ENCODE results near the gene DGAT2L6.

DNA sequence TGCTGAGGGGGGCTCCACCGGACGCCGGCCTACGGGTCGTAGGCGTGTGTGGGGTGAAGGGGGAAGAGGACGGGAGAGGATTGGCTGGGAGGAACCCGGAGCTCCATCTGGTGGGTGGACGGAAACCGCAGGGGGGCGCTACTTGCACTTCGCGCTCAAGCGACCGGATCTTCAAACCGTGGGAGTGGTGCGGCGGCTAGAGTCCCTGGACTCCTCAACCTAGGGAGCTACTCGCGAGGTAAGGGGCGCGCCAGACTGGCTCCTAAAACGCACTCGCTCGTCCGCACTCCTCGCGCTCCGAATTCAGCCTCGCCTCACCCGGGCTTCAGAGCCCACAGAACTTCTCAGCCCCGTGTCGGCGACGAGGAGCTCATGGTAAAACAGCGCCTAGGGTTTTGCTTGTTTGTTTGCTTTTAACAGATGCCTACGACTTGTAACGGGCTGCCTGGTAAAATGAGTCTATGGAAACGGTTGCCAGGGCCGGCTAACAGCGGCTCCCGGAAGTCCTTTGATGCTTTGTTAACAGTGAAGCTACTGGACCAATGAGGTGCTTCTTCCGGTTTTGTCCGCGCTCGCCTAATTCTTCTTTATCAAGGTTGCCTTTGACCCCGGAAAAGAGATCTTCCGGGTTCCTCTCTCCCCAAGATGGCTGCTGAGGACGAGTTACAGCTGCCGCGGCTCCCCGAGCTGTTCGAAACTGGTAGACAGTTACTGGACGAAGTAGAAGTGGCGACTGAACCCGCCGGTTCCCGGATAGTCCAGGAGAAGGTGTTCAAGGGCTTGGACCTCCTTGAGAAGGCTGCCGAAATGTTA lies 43.8 kb upstream of the DGAT2L6 start, which contains the start of gene IGBP1:
- TF ChIP-seq, protein P1, sequence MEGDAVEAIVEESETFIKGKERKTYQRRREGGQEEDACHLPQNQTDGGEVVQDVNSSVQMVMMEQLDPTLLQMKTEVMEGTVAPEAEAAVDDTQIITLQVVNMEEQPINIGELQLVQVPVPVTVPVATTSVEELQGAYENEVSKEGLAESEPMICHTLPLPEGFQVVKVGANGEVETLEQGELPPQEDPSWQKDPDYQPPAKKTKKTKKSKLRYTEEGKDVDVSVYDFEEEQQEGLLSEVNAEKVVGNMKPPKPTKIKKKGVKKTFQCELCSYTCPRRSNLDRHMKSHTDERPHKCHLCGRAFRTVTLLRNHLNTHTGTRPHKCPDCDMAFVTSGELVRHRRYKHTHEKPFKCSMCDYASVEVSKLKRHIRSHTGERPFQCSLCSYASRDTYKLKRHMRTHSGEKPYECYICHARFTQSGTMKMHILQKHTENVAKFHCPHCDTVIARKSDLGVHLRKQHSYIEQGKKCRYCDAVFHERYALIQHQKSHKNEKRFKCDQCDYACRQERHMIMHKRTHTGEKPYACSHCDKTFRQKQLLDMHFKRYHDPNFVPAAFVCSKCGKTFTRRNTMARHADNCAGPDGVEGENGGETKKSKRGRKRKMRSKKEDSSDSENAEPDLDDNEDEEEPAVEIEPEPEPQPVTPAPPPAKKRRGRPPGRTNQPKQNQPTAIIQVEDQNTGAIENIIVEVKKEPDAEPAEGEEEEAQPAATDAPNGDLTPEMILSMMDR (conservative IDR thresholded peaks at IDR 0.05; ENCODE audit: low read length): peak; percentile 77
- TF ChIP-seq EZH2phosphoT487 (IDR thresholded peaks at IDR 0.05; ENCODE audit: borderline replicate concordance, low read depth, low read length): no peak
